ENCODE data around the gene TLN1.

DNA sequence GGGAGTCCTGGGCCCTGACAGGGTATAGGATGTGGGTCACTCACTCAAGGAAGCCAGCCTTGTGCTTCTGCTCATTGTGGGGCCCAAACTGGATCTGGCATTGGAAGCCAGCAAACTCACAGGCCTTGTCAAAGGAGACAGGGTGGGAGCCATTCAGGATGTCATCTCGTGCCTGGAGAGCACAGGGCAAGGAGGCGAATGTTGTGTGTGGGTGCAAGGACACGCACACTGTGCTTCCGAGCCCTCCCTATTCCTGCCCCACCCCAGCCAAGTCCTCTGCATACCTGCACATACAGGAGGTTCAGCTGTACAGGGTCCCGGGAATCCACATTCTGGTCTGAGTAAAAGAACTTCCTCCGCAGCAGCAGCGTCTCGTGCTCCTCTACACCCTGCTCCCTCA lies 8.1 kb downstream of the TLN1 start:
- TF ChIP-seq, protein P1, sequence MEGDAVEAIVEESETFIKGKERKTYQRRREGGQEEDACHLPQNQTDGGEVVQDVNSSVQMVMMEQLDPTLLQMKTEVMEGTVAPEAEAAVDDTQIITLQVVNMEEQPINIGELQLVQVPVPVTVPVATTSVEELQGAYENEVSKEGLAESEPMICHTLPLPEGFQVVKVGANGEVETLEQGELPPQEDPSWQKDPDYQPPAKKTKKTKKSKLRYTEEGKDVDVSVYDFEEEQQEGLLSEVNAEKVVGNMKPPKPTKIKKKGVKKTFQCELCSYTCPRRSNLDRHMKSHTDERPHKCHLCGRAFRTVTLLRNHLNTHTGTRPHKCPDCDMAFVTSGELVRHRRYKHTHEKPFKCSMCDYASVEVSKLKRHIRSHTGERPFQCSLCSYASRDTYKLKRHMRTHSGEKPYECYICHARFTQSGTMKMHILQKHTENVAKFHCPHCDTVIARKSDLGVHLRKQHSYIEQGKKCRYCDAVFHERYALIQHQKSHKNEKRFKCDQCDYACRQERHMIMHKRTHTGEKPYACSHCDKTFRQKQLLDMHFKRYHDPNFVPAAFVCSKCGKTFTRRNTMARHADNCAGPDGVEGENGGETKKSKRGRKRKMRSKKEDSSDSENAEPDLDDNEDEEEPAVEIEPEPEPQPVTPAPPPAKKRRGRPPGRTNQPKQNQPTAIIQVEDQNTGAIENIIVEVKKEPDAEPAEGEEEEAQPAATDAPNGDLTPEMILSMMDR (IDR thresholded peaks at IDR 0.05): no peak
- no peak for TF ChIP-seq POLR2A (IDR thresholded peaks at IDR 0.05)
